Gastroesophageal sphincter (tissue), 4 donors: ENCODE measurements around the gene ATXN7. TPM values are rescaled to one million over a fixed set of nuclear protein-coding genes. Genes with fewer than 3 reads are reported as not detected.

Source experiments
- ATAC-seq: fragments of 150-250 bp; one replicate; pipeline ENCODE4 v1.9.1; 2016; ENCODE audit warnings: mild to moderate bottlenecking, moderate library complexity
- H3K27ac ChIP-seq, 4 donors: fragments of 200-600 bp; sonication (generic) in 3 of 4; 1 replicate in 3 of 4; 2 replicates in 1 of 4; pipeline ENCODE4 v1.5.1; 2016 to 2019
- H3K27me3 ChIP-seq: fragments of 200-600 bp; sonication (generic); one replicate; pipeline ENCODE4 v1.5.1; 2019
- H3K36me3 ChIP-seq, 2 donors: fragments of 200-600 bp; sonication (generic); one replicate each; pipeline ENCODE4 v1.5.1; 2019; ENCODE audit warnings: control low read depth in 1 of 2
- H3K4me1 ChIP-seq, 3 donors: fragments of 200-600 bp; sonication (generic); 1 replicate in 2 of 3; 2 replicates in 1 of 3; pipeline ENCODE4 v1.5.1; 2016 to 2019; ENCODE audit warnings: control low read depth in 2 of 3
- H3K4me3 ChIP-seq, 2 donors: fragments of 200-600 bp; sonication (generic); one replicate each; pipeline ENCODE4 v1.5.1; 2019; ENCODE audit warnings: mild to moderate bottlenecking in 1 of 2, moderate library complexity in 1 of 2
- H3K9me3 ChIP-seq, 3 donors: fragments of 200-600 bp; sonication (generic); one replicate each; pipeline ENCODE4 v1.5.1; 2017 to 2019; ENCODE audit warnings: control low read depth in 2 of 3
- EP300 ChIP-seq: sonication (generic); formaldehyde crosslinking; IDR thresholded peaks from one replicate; pipeline ENCODE4 v1.6.1; 2017; ENCODE audit warnings: antibody characterized with exemption, mild to moderate bottlenecking
- POLR2A ChIP-seq, 2 donors: fragments of 450-650 bp; IDR thresholded peaks; one replicate each; pipeline ENCODE4 v1.6.1; 2017; ENCODE audit warnings: antibody characterized with exemption in 2 of 2, mild to moderate bottlenecking in 2 of 2, moderate library complexity in 1 of 2
- POLR2AphosphoS5 ChIP-seq: sonication (generic); formaldehyde crosslinking; IDR thresholded peaks from one replicate; pipeline ENCODE4 v1.6.1; 2017; ENCODE audit warnings: antibody characterized with exemption
- WGBS, 2 donors: methylation state at CpG; one replicate each; pipeline ENCODE4 v1.1.5; 2018; ENCODE audit warnings: low coverage in 1 of 2; 5-methylcytosine and 5-hydroxymethylcytosine counted together
- total RNA-seq, 4 donors: library from RNA; depleted of rRNA; stranded (reverse); fragments of >200 nt; gene quantifications; one replicate each; pipeline ENCODE4 v1.1.0, GENCODE V29; 2016
- TF ChIP-seq, protein P1 (sequence below), 4 experiments: fragments of 200-600 bp in 2 of 4; fragments of 450-650 bp in 2 of 4; sonication (generic) in 1 of 4; IDR thresholded peaks; one replicate each; pipeline ENCODE4 v1.5.1; 2017 to 2019; ENCODE audit warnings: antibody characterized with exemption in 4 of 4, mild to moderate bottlenecking in 2 of 4, moderate library complexity in 2 of 4

The ATXN7 gene
- total RNA-seq, 4 donors from 2014 or later = 15.5 to 36.3 (median 19.8) TPM

DNA sequence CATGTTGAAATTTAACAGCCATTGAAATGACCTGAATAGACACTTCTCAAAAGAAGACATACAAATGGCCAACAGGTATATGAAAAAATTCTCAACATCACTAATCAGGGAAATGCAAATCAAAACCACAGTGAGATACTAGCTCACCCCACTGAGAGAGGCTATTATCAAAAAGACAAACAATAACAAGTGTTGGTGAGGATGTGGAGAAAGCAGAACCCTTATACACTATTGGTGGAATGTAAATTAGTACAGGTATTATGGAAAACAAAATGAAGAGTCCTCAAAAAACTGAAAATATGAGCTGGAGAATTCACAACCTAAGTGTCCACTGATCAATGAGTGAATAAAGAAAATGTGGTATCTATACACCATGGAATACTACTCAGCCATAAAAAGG lies 21.5 kb upstream of the ATXN7 start:
- H3K36me3 ChIP-seq = no peaks in the 10 kb centered on the region

DNA sequence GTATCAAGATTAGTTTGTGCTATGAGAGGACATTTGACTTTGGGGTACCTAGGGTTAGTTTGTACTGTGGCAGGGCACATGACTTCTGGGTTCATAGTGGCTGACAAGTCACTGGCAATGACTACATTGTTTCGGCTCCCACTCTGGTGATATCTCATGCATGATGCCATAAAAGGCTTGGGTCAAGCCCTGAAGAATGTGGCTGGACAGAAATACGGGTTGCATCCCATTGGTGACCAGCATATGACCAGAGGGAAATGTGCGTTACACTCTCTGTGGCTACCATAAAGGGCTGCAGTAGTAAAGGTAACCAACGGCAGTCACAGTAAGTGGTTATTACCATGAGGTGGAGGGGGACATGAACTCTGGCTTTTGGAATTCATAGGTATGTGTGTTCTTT lies 18.5 kb upstream of the ATXN7 start:
- no peaks in the 10 kb centered on the region for H3K27me3 ChIP-seq
- WGBS, 2 donors = 100% methylated on average over 1 of the region's 4 CpGs; no CpG with 5 or more reads in 1 of the 2 donors
- no peaks in the 10 kb centered on the region for H3K36me3 ChIP-seq
- ATAC-seq = no peak
- H3K4me1 ChIP-seq = no peaks in the 10 kb centered on the region
- TF ChIP-seq, protein P1, sequence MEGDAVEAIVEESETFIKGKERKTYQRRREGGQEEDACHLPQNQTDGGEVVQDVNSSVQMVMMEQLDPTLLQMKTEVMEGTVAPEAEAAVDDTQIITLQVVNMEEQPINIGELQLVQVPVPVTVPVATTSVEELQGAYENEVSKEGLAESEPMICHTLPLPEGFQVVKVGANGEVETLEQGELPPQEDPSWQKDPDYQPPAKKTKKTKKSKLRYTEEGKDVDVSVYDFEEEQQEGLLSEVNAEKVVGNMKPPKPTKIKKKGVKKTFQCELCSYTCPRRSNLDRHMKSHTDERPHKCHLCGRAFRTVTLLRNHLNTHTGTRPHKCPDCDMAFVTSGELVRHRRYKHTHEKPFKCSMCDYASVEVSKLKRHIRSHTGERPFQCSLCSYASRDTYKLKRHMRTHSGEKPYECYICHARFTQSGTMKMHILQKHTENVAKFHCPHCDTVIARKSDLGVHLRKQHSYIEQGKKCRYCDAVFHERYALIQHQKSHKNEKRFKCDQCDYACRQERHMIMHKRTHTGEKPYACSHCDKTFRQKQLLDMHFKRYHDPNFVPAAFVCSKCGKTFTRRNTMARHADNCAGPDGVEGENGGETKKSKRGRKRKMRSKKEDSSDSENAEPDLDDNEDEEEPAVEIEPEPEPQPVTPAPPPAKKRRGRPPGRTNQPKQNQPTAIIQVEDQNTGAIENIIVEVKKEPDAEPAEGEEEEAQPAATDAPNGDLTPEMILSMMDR (IDR thresholded peaks at IDR 0.05) = no peak
- TF ChIP-seq EP300 (no peak), POLR2AphosphoS5 (no peak), POLR2A (IDR thresholded peaks at IDR 0.05) (no peak)
- H3K9me3 ChIP-seq = no peaks in the 10 kb centered on the region
- H3K4me3 ChIP-seq = no peak overlapping the region
- no peak overlapping the region for H3K27ac ChIP-seq

More for the DNA sequence above, 21.5 kb upstream of the ATXN7 start:
- ATAC-seq = no peak
- Histone ChIP-seq H3K27me3 (no peaks in the 10 kb centered on the region), H3K27ac (no peak overlapping the region), H3K4me3 (no peak overlapping the region), H3K9me3 (no peaks in the 10 kb centered on the region), H3K4me1 (no peaks in the 10 kb centered on the region)
- no peak for TF ChIP-seq EP300
- TF ChIP-seq, protein P1 (IDR thresholded peaks at IDR 0.05) = no peak

DNA sequence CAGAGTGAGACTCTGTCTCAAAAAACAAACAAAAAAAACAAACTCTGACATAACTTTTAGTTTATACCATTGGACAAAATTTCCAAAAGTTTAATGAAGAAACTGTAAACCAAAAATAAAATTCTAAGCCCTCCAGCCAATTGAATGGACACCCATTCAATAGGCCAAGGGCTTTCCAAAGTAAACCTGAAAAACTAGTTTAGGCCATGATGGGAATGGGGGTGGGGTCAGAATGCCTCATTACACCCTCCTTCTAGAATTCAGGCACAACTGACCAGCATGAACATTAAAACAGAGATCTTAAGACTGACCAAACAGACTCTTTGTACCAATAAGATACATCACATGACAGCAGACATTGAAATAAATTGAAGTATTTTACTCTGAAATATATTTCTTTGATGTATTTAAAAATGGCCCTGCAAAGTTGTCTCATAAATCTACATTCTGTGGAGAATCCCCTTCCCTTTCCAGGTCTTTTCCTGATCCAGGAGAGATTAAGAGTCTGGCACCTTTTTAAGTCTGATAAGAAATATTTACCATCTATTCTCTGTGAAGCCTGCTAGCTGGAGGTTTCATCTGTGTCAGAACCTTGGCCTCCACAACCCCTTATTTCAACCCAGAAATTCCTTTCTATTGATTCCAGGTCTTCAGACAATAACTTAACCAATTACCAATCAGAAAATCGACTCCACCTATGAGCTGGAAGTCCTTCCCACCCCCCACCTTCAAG lies 15.8 kb upstream of the ATXN7 start:
- TF ChIP-seq, protein P1 (IDR thresholded peaks at IDR 0.05) = no peak
- TF ChIP-seq POLR2A (IDR thresholded peaks at IDR 0.05) = no peak
- no peak for TF ChIP-seq EP300
- Histone ChIP-seq H3K27ac (no peak overlapping the region), H3K4me1 (no peaks in the 10 kb centered on the region), H3K27me3 (no peaks in the 10 kb centered on the region), H3K36me3 (no peaks in the 10 kb centered on the region), H3K4me3 (no peak overlapping the region), H3K9me3 (no peaks in the 10 kb centered on the region)
- 50 to 76% methylated on average over 1 of the region's 1 CpG for WGBS, 2 donors
- no peak for ATAC-seq

DNA sequence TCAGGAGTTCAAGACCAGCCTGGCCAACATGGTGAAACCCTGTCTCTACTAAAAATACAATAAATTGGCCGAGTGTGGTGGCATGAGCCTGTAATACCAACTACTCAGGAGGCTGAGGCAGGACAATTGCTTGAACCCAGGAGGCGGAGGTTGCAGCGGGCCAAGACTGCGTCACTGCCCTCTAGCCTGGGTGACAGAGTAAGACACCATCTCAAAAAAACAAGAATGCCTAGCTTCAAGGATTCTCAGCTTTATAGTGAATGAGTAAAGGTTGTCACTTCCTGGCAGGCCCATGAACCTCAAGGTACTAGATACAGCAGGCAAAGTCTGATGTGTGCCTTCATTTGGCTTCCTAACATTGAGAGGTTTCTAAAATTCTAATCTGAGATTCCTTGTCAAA lies 14.5 kb upstream of the ATXN7 start:
- WGBS, 2 donors = 92 to 95% methylated on average over 2 to 4 of the region's 4 CpGs
- no peak for ATAC-seq
- no peak overlapping the region for H3K27ac ChIP-seq
- H3K4me1 ChIP-seq = no peaks in the 10 kb centered on the region
- H3K36me3 ChIP-seq = no peaks in the 10 kb centered on the region
- H3K9me3 ChIP-seq = no peaks in the 10 kb centered on the region
- TF ChIP-seq POLR2AphosphoS5 = no peak
- TF ChIP-seq EP300 = no peak
- TF ChIP-seq, protein P1 (IDR thresholded peaks at IDR 0.05) = no peak
- TF ChIP-seq POLR2A (IDR thresholded peaks at IDR 0.05) = no peak
- H3K4me3 ChIP-seq = no peak overlapping the region
- H3K27me3 ChIP-seq = no peaks in the 10 kb centered on the region

DNA sequence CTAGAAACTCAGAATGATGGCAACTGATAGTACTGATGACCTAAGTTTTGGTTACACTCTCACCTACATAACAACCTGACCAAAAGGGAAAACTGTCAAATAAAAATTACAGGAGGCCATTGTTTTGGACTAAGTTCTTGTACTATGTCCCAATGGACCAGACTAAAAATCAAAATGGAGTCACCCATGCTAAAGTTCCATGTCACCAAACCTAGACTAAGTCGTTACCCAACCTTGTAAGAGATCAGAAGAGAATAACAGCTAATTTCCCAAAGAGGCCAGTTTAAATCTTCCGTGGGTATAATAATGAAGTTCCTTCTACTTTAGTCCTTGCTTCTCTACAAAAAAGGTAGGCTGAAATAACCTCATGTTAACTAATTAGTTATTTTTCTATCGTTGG lies 12.4 kb upstream of the ATXN7 start:
- 92 to 100% methylated on average over 3 of the region's 3 CpGs for WGBS, 2 donors
- no peak for ATAC-seq
- H3K27me3 ChIP-seq = no peaks in the 10 kb centered on the region
- H3K4me3 ChIP-seq = no peak overlapping the region
- no peaks in the 10 kb centered on the region for H3K36me3 ChIP-seq
- TF ChIP-seq, protein P1 (IDR thresholded peaks at IDR 0.05) = no peak
- H3K4me1 ChIP-seq = peaks cover 0 to 8% (median 0%) of the 10 kb centered on the region in 3 donors
- no peaks in the 10 kb centered on the region for H3K9me3 ChIP-seq
- no peak overlapping the region for H3K27ac ChIP-seq
